Kidney (tissue), 14 donors: ENCODE data around the gene PRRT1. TPM values are rescaled to one million over a fixed set of nuclear protein-coding genes. Genes with fewer than 3 reads are reported as not detected.
A peak's percentile ranks its signal among the peaks of the same experiment; 100 is the strongest.

ENCODE experiments used
- DNase-seq, 5 donors: peaks; one replicate each; pipeline ENCODE4 v3.0.0-alpha.2; 2013 to 2020
- FAIRE-seq: peaks from 2 replicates; lab custom pipeline; 2012; peaks lifted over from hg19 to GRCh38; lab: Jason Lieb, UNC
- H3K27ac ChIP-seq, 2 donors: one replicate each; pipeline ENCODE4 v1.7.0; 2013; ENCODE audit warnings: low read depth in 2 of 2, low read length in 2 of 2, inconsistent platforms in 1 of 2
- H3K27me3 ChIP-seq: one replicate; pipeline ENCODE4 v1.7.1; 2013; ENCODE audit warnings: low read length, inconsistent platforms; ENCODE audit not compliant: control insufficient read depth, insufficient read depth
- H3K36me3 ChIP-seq, 3 donors: one replicate each; pipeline versions ENCODE4 v1.7.0 to v1.7.1; 2013; ENCODE audit warnings: low read length in 3 of 3, control low read depth in 1 of 3, inconsistent platforms in 1 of 3; ENCODE audit not compliant: insufficient read depth in 3 of 3, control insufficient read depth in 2 of 3
- H3K4me1 ChIP-seq, 3 donors: one replicate each; pipeline versions ENCODE4 v1.7.0 to v1.7.1; 2013; ENCODE audit warnings: low read length in 3 of 3, inconsistent platforms in 1 of 3, low read depth in 1 of 3; ENCODE audit not compliant: control insufficient read depth in 2 of 3, insufficient read depth in 2 of 3
- H3K4me3 ChIP-seq, 3 donors: one replicate each; pipeline versions ENCODE4 v1.7.0 to v1.8.1; 2013; ENCODE audit warnings: low read length in 3 of 3, control low read depth in 1 of 3, inconsistent platforms in 1 of 3
- H3K9ac ChIP-seq, 3 donors: one replicate each; pipeline versions ENCODE4 v1.7.0 to v1.7.1; 2013; ENCODE audit warnings: low read length in 3 of 3, control low read depth in 1 of 3, inconsistent platforms in 1 of 3
- H3K9me3 ChIP-seq, 3 donors: one replicate each; pipeline versions ENCODE4 v1.7.0 to v1.7.1; 2013; ENCODE audit warnings: low read length in 3 of 3, control low read depth in 1 of 3, inconsistent platforms in 1 of 3; ENCODE audit not compliant: control insufficient read depth in 2 of 3, insufficient read depth in 1 of 3
- CTCF ChIP-seq: IDR thresholded peaks from 3 replicates; pipeline ENCODE4 v1.5.1; 2012; ENCODE audit warnings: mild to moderate bottlenecking, moderate library complexity, borderline replicate concordance; ENCODE audit not compliant: insufficient read depth; ENCODE audit errors: extremely low read depth
- intact Hi-C: fragments of 100-400 bp; cut with DNase I; formaldehyde crosslinking; loops from one replicate; pipeline ENCODE4 v1.11.1; 2022
- polyA plus RNA-seq: library from polyadenylated mRNA; stranded (reverse); fragments of 350-450 nt; fragmentation: Illumina TruSeq; extraction: RNeasy Lipid Tissue Mini Kit (QIAGEN cat#74804); gene quantifications from one replicate; pipeline ENCODE4 v1.2.3, GENCODE V29; 2014; ENCODE audit warnings: low read depth, low replicate concordance; ENCODE audit not compliant: insufficient read depth
- total RNA-seq: library from RNA; stranded (reverse); fragmentation: NEBNext Ultra II Directional; extraction: Animal tissue kit (Norgen Biotek cat#: 25700); gene quantifications from one replicate; pipeline ENCODE4 v1.2.1, GENCODE V29; 2021
- donor health status: control.
- donor health status: control.
- donor health status: control.
- donor health status: control.
- donor health status: control.
- donor health status: DM: yes; HTN: yes; CAD: no.
- donor health status: Normal renal cell carcinoma (clear cell type).

PRRT1 gene
- total and polyA plus RNA-seq, 2 donors from 2014 or later, result 2.4 to 4.0 TPM

GRCh38 chr6:32166411-32167061 lies 14.8 kb upstream of the PRRT1 start:
- no peak for TF ChIP-seq CTCF
- H3K4me1 ChIP-seq, result no peaks in the 10 kb centered on the region
- H3K4me3 ChIP-seq, result no peak overlapping the region
- intact Hi-C loops, result no loop called here
- no peak overlapping the region for H3K27ac ChIP-seq
- FAIRE-seq (no peak), DNase-seq (peak in 1 of 5 donors; percentile 79)
- H3K36me3 ChIP-seq, result peaks cover 0 to 19% (median 12%) of the 10 kb centered on the region in 3 donors
- no peak overlapping the region for H3K9ac ChIP-seq
- no peaks in the 10 kb centered on the region for H3K27me3 ChIP-seq
- no peaks in the 10 kb centered on the region for H3K9me3 ChIP-seq

GRCh38 chr6:32164295-32164694 lies 12.6 kb upstream of the PRRT1 start, which contains the start of gene EGFL8:
TSS of gene EGFL8 (plus strand) at chr6:32164595. CDS start at chr6:32166166, 1,571 bp downstream.
- no peak for FAIRE-seq

GRCh38 chr6:32163559-32164258 lies 12.0 kb upstream of the PRRT1 start:
- Histone ChIP-seq H3K27me3 (no peaks in the 10 kb centered on the region), H3K4me1 (no peaks in the 10 kb centered on the region), H3K4me3 (no peak overlapping the region), H3K27ac (peak overlapping the region in 1 of 2 donors; percentile 22), H3K36me3 (peaks cover 0 to 12% (median under 1%) of the 10 kb centered on the region in 3 donors), H3K9me3 (no peaks in the 10 kb centered on the region), H3K9ac (no peak overlapping the region)
- FAIRE-seq, result no peak
- TF ChIP-seq CTCF, result no peak
- peak in 1 of 5 donors; percentile 67 for DNase-seq
- intact Hi-C loops, result no loop called here

More at GRCh38 chr6:32164295-32164694, 12.6 kb upstream of the PRRT1 start, which contains the start of gene EGFL8:
- intact Hi-C loops, result no loop called here
- H3K36me3 ChIP-seq, result peaks cover 0 to 16% (median 0%) of the 10 kb centered on the region in 3 donors
- H3K4me3 ChIP-seq, result no peak within 1 kb of the TSS
- H3K27ac ChIP-seq, result peak within 1 kb of the TSS in 1 of 2 donors; percentile 22
- no peaks in the 10 kb centered on the region for H3K27me3 ChIP-seq
- H3K9me3 ChIP-seq, result no peaks in the 10 kb centered on the region
- no peak for DNase-seq
- no peak within 1 kb of the TSS for H3K9ac ChIP-seq
- TF ChIP-seq CTCF, result no peak
- no peaks in the 10 kb centered on the region for H3K4me1 ChIP-seq
